Neural progenitor cell (in vitro differentiated cells): Measurements from ENCODE around the gene TMEM117. TPM values are rescaled to one million over a fixed set of nuclear protein-coding genes. Genes with fewer than 3 reads are reported as not detected.
"Not testable (repeated sequence)": the region's sequence is repeated elsewhere in the genome, so short reads cannot be mapped to it uniquely, and the experiment has no call there.

Experiments used
- DNase-seq: peaks from one replicate; pipeline ENCODE4 v3.0.0-alpha.2; 2016; ENCODE audit warnings: low spot score
- H2AFZ ChIP-seq: fragments of 200-600 bp; sonication (generic); replicated peaks from 2 replicates; pipeline ENCODE4 v1.6.1; 2016; ENCODE audit warnings: antibody characterized with exemption
- H3F3A ChIP-seq: fragments of 200-600 bp; sonication (generic); 2 replicates; pipeline ENCODE4 v1.6.1; 2016; ENCODE audit warnings: antibody characterized with exemption, low read depth
- H3K27ac ChIP-seq: fragments of 200-600 bp; sonication (generic); 2 replicates; pipeline ENCODE4 v1.5.1; 2016; ENCODE audit warnings: mild to moderate bottlenecking
- H3K27me3 ChIP-seq: fragments of 200-600 bp; sonication (generic); 2 replicates; pipeline ENCODE4 v1.6.1; 2016; ENCODE audit warnings: mild to moderate bottlenecking, moderate library complexity
- H3K36me3 ChIP-seq: fragments of 200-600 bp; sonication (generic); 2 replicates; pipeline ENCODE4 v1.5.1; 2016
- H3K4me1 ChIP-seq: fragments of 200-600 bp; sonication (generic); 2 replicates; pipeline ENCODE4 v1.6.1; 2016; ENCODE audit warnings: mixed run types
- H3K4me2 ChIP-seq: fragments of 200-600 bp; sonication (generic); 2 replicates; pipeline ENCODE4 v1.6.1; 2016
- H3K4me3 ChIP-seq: fragments of 200-600 bp; sonication (generic); 2 replicates; pipeline ENCODE4 v1.5.1; 2016
- H3K79me2 ChIP-seq: fragments of 200-600 bp; sonication (generic); 2 replicates; pipeline ENCODE4 v1.6.1; 2016; ENCODE audit warnings: low read depth
- H3K9ac ChIP-seq: fragments of 200-600 bp; sonication (generic); 2 replicates; pipeline ENCODE4 v1.6.1; 2016
- H3K9me3 ChIP-seq: fragments of 200-600 bp; sonication (generic); 2 replicates; pipeline ENCODE4 v1.5.1; 2016; ENCODE audit warnings: low read depth
- H4K20me1 ChIP-seq: fragments of 200-600 bp; sonication (generic); 2 replicates; pipeline ENCODE4 v1.6.1; 2016; ENCODE audit warnings: low read depth
- H3K27ac Mint-ChIP-seq: 3 replicates; pipeline ENCODE4 v1.8.0; 2021; ENCODE audit warnings: mixed read lengths
- H3K27me3 Mint-ChIP-seq: 2 replicates; pipeline ENCODE4 v1.8.0; 2022; ENCODE audit warnings: low read depth, mild to moderate bottlenecking, inconsistent platforms, moderate library complexity, mixed read lengths; ENCODE audit not compliant: insufficient read depth
- H3K36me3 Mint-ChIP-seq: 3 replicates; pipeline ENCODE4 v1.8.0; 2021; ENCODE audit warnings: mixed read lengths
- H3K4me1 Mint-ChIP-seq: 3 replicates; pipeline ENCODE4 v1.8.0; 2021; ENCODE audit warnings: mixed read lengths
- H3K4me3 Mint-ChIP-seq: 3 replicates; pipeline ENCODE4 v1.8.0; 2021; ENCODE audit warnings: mild to moderate bottlenecking, moderate library complexity, mixed read lengths
- H3K9me3 Mint-ChIP-seq: 3 replicates; pipeline ENCODE4 v1.8.0; 2020; ENCODE audit warnings: mixed read lengths
- CTCF ChIP-seq: fragments of 200-600 bp; sonication (generic); IDR thresholded peaks from 2 replicates; pipeline ENCODE4 v1.5.1; 2017; ENCODE audit warnings: antibody characterized with exemption, mild to moderate bottlenecking
- EZH2 ChIP-seq: fragments of 200-600 bp; sonication (generic); IDR thresholded peaks from 2 replicates; pipeline ENCODE4 v1.6.1; 2017; ENCODE audit warnings: antibody characterized with exemption, mild to moderate bottlenecking, moderate library complexity
- EZH2phosphoT487 ChIP-seq: fragments of 200-600 bp; sonication (generic); IDR thresholded peaks from 2 replicates; pipeline ENCODE4 v1.6.1; 2017; ENCODE audit warnings: antibody characterized with exemption
- total RNA-seq: library from RNA; depleted of rRNA; stranded (reverse); fragments of >200 nt; gene quantifications from 2 replicates; pipeline ENCODE4 v1.2.3, GENCODE V29; 2015; ENCODE audit warnings: low replicate concordance

TMEM117 gene
- total RNA-seq, 1 donor from 2014 or later = 1.6 TPM

GRCh38 chr12:43842259-43842658, 6.4 kb downstream of the TMEM117 start:
- Histone ChIP-seq H2AFZ (no peak overlapping the region), H3K4me2 (no peak overlapping the region), H3K4me3 (no peak overlapping the region), H3K9ac (no peak overlapping the region), H3F3A (no peaks in the 10 kb centered on the region), H3K4me1 (no peaks in the 10 kb centered on the region), H3K9me3 (no peaks in the 10 kb centered on the region), H4K20me1 (no peaks in the 10 kb centered on the region), H3K36me3 (no peaks in the 10 kb centered on the region), H3K27ac (no peak overlapping the region), H3K79me2 (no peaks in the 10 kb centered on the region), H3K27me3 (peaks cover 15% of the 10 kb centered on the region)
- H3K27me3 Mint-ChIP-seq = peaks cover 2% of the 10 kb centered on the region
- no peak overlapping the region for H3K27ac Mint-ChIP-seq
- no peaks in the 10 kb centered on the region for H3K9me3 Mint-ChIP-seq
- TF ChIP-seq EZH2 = no peak
- no peak for TF ChIP-seq EZH2phosphoT487
- no peak for TF ChIP-seq CTCF
- H3K36me3 Mint-ChIP-seq = no peaks in the 10 kb centered on the region
- no peak for DNase-seq
- H3K4me3 Mint-ChIP-seq = no peak overlapping the region
- H3K4me1 Mint-ChIP-seq = no peaks in the 10 kb centered on the region

DNA sequence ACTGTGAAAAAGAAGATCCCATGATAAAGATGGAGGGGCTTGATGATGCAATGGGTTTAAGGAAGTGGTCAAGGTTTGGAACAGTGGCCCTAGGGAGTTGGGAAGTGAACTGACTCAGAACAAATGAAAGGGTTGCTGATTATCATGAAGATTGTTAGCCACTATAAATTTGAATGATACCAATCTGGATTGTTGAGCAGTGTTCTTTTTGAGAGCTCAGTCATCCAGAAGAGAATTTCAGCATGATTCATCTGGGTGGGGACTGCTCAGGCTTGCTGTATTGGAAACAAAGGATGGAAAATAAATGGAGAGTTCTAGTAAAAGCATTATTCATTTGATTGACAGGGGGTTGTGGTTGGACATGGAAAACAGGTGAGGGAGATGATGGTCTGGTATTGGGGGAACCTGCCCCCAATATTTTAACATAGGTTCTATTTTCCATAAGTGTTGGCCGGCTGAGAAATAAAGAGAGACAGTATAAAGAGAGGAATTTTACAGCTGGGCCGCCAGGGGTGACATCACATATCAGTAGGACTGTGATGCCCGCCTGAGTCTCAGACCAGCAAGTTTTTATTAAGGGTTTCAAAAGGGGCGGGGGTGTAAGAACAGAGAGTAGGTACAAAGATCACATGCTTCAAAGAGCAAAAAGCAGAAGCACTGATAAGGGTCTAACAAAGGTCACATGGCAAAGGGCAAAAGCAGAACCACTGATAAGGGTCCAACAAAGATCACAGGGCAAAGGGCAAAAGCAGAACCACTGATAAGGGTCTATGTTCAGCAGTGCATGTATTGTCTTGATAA, 11.7 kb downstream of the TMEM117 start:
- not testable (repeated sequence) for H3K4me3 Mint-ChIP-seq, H3K27me3 Mint-ChIP-seq, H2AFZ ChIP-seq, H3K9me3 Mint-ChIP-seq, H3K27ac Mint-ChIP-seq, H3K4me3 ChIP-seq, H3K27ac ChIP-seq, H4K20me1 ChIP-seq, H3K27me3 ChIP-seq, H3F3A ChIP-seq, H3K4me1 ChIP-seq, DNase-seq, H3K4me1 Mint-ChIP-seq, H3K4me2 ChIP-seq, H3K36me3 ChIP-seq, H3K9ac ChIP-seq, H3K79me2 ChIP-seq, H3K36me3 Mint-ChIP-seq, H3K9me3 ChIP-seq

DNA sequence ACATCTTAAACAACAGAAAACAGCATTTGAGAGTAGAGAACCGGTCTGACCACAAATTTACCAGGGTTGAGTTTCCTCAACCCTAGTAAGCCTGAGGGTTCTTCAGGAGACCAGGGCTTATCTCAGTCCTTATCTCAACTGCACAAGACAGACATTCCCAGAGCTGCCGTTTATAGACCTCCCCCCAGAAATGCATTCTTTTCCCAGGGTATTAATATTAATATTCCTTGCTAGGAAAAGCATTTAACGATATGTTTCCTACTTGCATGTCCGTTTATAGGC, 12.3 kb downstream of the TMEM117 start:
- no peak overlapping the region for H3K4me3 ChIP-seq
- TF ChIP-seq CTCF = no peak
- TF ChIP-seq EZH2phosphoT487 = no peak
- no peak for TF ChIP-seq EZH2
- H3K27ac ChIP-seq = no peak overlapping the region
- Mint-ChIP-seq H3K4me3 (no peak overlapping the region), H3K27ac (no peak overlapping the region), H3K27me3 (peaks cover 3% of the 10 kb centered on the region), H3K4me1 (no peaks in the 10 kb centered on the region), H3K36me3 (peaks cover 7% of the 10 kb centered on the region), H3K9me3 (peaks cover 6% of the 10 kb centered on the region)
- no peak for DNase-seq
- H2AFZ ChIP-seq = no peak overlapping the region
- H3K4me2 ChIP-seq = no peak overlapping the region
- H3K9me3 ChIP-seq = no peaks in the 10 kb centered on the region
- H3K79me2 ChIP-seq = no peaks in the 10 kb centered on the region
- H3K9ac ChIP-seq = no peak overlapping the region
- no peaks in the 10 kb centered on the region for H3K36me3 ChIP-seq
- no peaks in the 10 kb centered on the region for H3F3A ChIP-seq
- H3K4me1 ChIP-seq = no peaks in the 10 kb centered on the region
- H4K20me1 ChIP-seq = no peaks in the 10 kb centered on the region
- no peaks in the 10 kb centered on the region for H3K27me3 ChIP-seq

- peaks cover 7% of the 10 kb centered on the region for H3K36me3 Mint-ChIP-seq
- peaks cover 3% of the 10 kb centered on the region for H3K27me3 Mint-ChIP-seq
- Histone ChIP-seq H3K27ac (no peak overlapping the region), H2AFZ (no peak overlapping the region), H3K4me2 (no peak overlapping the region), H4K20me1 (no peaks in the 10 kb centered on the region), H3K9ac (no peak overlapping the region), H3K4me1 (no peaks in the 10 kb centered on the region), H3K79me2 (no peaks in the 10 kb centered on the region), H3K27me3 (no peaks in the 10 kb centered on the region), H3F3A (no peaks in the 10 kb centered on the region), H3K4me3 (no peak overlapping the region), H3K36me3 (no peaks in the 10 kb centered on the region), H3K9me3 (no peaks in the 10 kb centered on the region)
- peaks cover 6% of the 10 kb centered on the region for H3K9me3 Mint-ChIP-seq
- TF ChIP-seq CTCF = no peak
- no peak for DNase-seq
- no peaks in the 10 kb centered on the region for H3K4me1 Mint-ChIP-seq
- no peak overlapping the region for H3K27ac Mint-ChIP-seq
- H3K4me3 Mint-ChIP-seq = no peak overlapping the region
These were observed 12.9 kb downstream of the TMEM117 start for GRCh38 chr12:43848786-43849185.
